Trophoblast cell (in vitro differentiated cells and primary cell): ENCODE measurements around the gene OAF.
A peak's percentile ranks its signal among the peaks of the same experiment; 100 is the strongest.

Source experiments
- DNase-seq, 2 donors: peaks; one replicate each; pipeline ENCODE4 v3.0.0-alpha.2; 2016
- H2AFZ ChIP-seq: 2 replicates; pipeline ENCODE4 v1.6.1; 2013; ENCODE audit warnings: low read length, moderate library complexity, mild to moderate bottlenecking; ENCODE audit not compliant: insufficient read depth, poor library complexity
- H2AK5ac ChIP-seq: 2 replicates; pipeline ENCODE4 v1.6.1; 2013; ENCODE audit warnings: mild to moderate bottlenecking, low read length
- H2BK120ac ChIP-seq: 2 replicates; pipeline ENCODE4 v1.6.1; 2013; ENCODE audit warnings: low read length, mild to moderate bottlenecking, moderate library complexity; ENCODE audit not compliant: insufficient read depth, poor library complexity
- H2BK12ac ChIP-seq: 2 replicates; pipeline ENCODE4 v1.6.1; 2013; ENCODE audit warnings: mild to moderate bottlenecking, low read length, moderate library complexity
- H2BK5ac ChIP-seq: 2 replicates; pipeline ENCODE4 v1.6.1; 2013; ENCODE audit warnings: low read length, low read depth, moderate library complexity, mild to moderate bottlenecking; ENCODE audit not compliant: poor library complexity
- H3K14ac ChIP-seq: 2 replicates; pipeline ENCODE4 v1.6.1; 2013; ENCODE audit warnings: mild to moderate bottlenecking, low read length
- H3K18ac ChIP-seq: 2 replicates; pipeline ENCODE4 v1.6.1; 2013; ENCODE audit warnings: mild to moderate bottlenecking, low read length
- H3K23ac ChIP-seq: 2 replicates; pipeline ENCODE4 v1.6.1; 2013; ENCODE audit warnings: low read length
- H3K27ac ChIP-seq: 2 replicates; pipeline ENCODE4 v1.5.1; 2013; ENCODE audit warnings: low read depth, mild to moderate bottlenecking, inconsistent platforms, low read length, moderate library complexity
- H3K27me3 ChIP-seq: 2 replicates; pipeline ENCODE4 v1.6.1; 2013; ENCODE audit warnings: inconsistent platforms, mild to moderate bottlenecking, low read length, moderate library complexity; ENCODE audit not compliant: insufficient read depth
- H3K36me3 ChIP-seq, 2 experiments: 1 replicate in 1 of 2; 2 replicates in 1 of 2; pipeline ENCODE4 v1.6.1; 2013; ENCODE audit warnings: low read length in 2 of 2, mild to moderate bottlenecking in 2 of 2, moderate library complexity in 1 of 2; ENCODE audit not compliant: insufficient read depth in 2 of 2, control insufficient read depth in 1 of 2
- H3K4ac ChIP-seq: 2 replicates; pipeline ENCODE4 v1.6.1; 2013; ENCODE audit warnings: low read depth, mild to moderate bottlenecking, low read length, moderate library complexity
- H3K4me1 ChIP-seq, 2 experiments: 1 replicate in 1 of 2; 2 replicates in 1 of 2; pipeline ENCODE4 v1.6.1; 2013; ENCODE audit warnings: low read length in 2 of 2, mild to moderate bottlenecking in 2 of 2, moderate library complexity in 1 of 2; ENCODE audit not compliant: insufficient read depth in 2 of 2, control insufficient read depth in 1 of 2
- H3K4me2 ChIP-seq: 2 replicates; pipeline ENCODE4 v1.6.1; 2013; ENCODE audit warnings: inconsistent platforms, mild to moderate bottlenecking, low read length, moderate library complexity
- H3K4me3 ChIP-seq: 2 replicates; pipeline ENCODE4 v1.5.1; 2013; ENCODE audit warnings: mild to moderate bottlenecking, low read depth, low read length, inconsistent platforms
- H3K79me1 ChIP-seq: one replicate; pipeline ENCODE4 v1.6.1; 2013; ENCODE audit warnings: low read length
- H3K79me2 ChIP-seq: 2 replicates; pipeline ENCODE4 v1.6.1; 2013; ENCODE audit warnings: low read length, mild to moderate bottlenecking; ENCODE audit not compliant: control insufficient read depth, insufficient read depth, poor library complexity
- H3K9ac ChIP-seq: 2 replicates; pipeline ENCODE4 v1.6.1; 2013; ENCODE audit warnings: mild to moderate bottlenecking, low read length
- H3K9me3 ChIP-seq: 2 replicates; pipeline ENCODE4 v1.6.1; 2013; ENCODE audit warnings: low read depth, mild to moderate bottlenecking, control low read depth, inconsistent platforms, low read length; ENCODE audit not compliant: insufficient read depth
- H4K12ac ChIP-seq: 2 replicates; pipeline ENCODE4 v1.6.1; 2013; ENCODE audit warnings: low read depth, mild to moderate bottlenecking, low read length, moderate library complexity
- H4K8ac ChIP-seq: 2 replicates; pipeline ENCODE4 v1.6.1; 2013; ENCODE audit warnings: low read depth, mild to moderate bottlenecking, low read length, moderate library complexity
- H4K91ac ChIP-seq: one replicate; pipeline ENCODE4 v1.6.1; 2013; ENCODE audit warnings: low read depth, mild to moderate bottlenecking, low read length, moderate library complexity
- WGBS: extraction: QIAGEN DNeasy Blood & Tissue Kit; methylation state at CpG from one replicate; pipeline ENCODE4 v1.1.7; 2013; ENCODE audit warnings: missing lambda C conversion rate; ENCODE audit not compliant: insufficient read length, insufficient coverage; ENCODE audit errors: extremely low coverage; 5-methylcytosine and 5-hydroxymethylcytosine counted together

Gene OAF

DNA sequence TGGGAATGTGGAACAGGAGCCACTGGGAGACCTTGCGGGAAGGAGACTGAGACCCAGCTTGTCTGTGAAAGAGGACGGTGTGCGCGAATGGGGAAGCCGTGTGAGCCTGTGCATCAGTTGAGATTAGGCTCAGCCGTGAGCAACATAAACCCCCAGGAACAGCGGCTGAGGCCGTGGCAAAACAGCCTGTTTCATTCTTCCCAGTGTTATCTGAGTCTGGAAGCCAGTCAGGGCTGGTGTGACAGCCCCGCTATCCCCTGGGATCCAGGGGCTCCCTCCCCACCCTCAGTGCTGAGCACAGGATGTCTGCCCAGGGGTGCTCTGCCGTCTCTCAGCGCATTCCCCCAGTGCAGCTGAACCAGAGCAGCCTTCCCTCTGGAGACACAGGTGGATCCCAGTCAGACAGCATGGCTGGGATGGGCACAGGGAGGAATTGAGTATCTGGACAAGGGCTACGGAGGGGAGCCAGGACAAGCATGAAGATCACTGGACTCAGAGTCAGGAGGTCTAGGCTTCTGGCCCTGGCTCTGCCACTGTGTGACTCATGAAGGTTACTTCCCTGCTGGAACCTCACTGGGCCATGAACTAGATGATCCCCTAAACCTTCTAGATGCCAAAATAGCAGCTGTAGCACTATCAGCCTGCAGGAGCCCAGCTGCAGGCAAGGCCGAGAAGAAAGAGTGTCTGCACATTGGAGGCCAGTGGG is 8.6 kb downstream of the OAF start:
- peaks cover 8 to 16% of the 10 kb centered on the region in 2 experiments for H3K4me1 ChIP-seq

DNA sequence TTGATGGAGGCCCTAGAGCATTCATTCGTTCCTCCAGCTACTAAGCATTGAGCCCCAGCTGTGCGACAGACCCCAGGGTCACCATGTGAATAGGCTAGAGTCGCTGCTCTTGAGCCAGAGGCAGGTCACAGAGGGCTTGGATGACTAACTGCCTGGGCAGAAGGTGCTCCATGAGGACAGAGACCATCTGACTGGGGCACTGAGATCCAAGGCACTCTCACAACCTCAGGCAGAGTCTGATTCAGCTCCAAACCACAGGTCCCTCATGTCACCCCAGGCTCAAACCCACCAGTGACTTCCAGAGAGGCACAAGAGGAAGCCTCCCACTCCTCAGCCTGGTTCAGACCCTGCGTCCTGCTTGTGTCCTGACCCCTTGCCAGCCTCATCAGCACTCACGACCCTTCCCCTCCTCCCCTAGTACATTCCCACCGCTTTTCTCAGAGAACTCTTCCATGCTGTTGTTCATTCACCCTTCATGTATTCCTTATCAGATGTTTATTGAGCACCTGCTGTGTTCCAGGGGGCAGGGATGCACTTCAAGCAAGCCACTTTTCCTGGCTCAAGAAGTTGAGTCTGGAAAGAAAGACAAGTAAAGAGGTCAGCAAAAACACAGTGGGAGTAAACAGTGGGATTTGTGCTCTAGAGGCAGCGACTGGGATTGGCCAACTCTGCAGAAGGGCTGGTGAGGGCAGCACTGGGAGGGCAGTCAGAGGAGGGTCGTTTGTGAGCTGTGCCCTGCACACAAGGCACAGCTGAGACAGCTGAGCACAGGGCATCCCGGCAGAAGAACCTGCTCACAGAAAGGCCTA is 9.3 kb downstream of the OAF start:
- no peak overlapping the region for H3K27ac ChIP-seq
- no peak overlapping the region for H3K4ac ChIP-seq
- H3K27me3 ChIP-seq: no peaks in the 10 kb centered on the region

More for the DNA sequence above, 8.6 kb downstream of the OAF start:
- Histone ChIP-seq H2BK12ac (no peak overlapping the region), H3K36me3 (no peaks in the 10 kb centered on the region), H4K8ac (no peak overlapping the region), H2AFZ (no peak overlapping the region), H3K79me2 (no peaks in the 10 kb centered on the region), H3K18ac (no peak overlapping the region), H3K4me3 (no peak overlapping the region), H3K79me1 (no peaks in the 10 kb centered on the region), H2BK120ac (no peak overlapping the region), H2AK5ac (no peak overlapping the region), H3K4ac (no peak overlapping the region), H3K23ac (peak overlapping the region; percentile 47), H4K91ac (no peak overlapping the region), H3K14ac (no peak overlapping the region), H4K12ac (no peak overlapping the region), H3K9me3 (no peaks in the 10 kb centered on the region), H3K4me2 (no peak overlapping the region), H3K27ac (no peak overlapping the region), H2BK5ac (no peak overlapping the region), H3K27me3 (no peaks in the 10 kb centered on the region), H3K9ac (no peak overlapping the region)
- no peak for DNase-seq
- no CpG with 5 or more reads among the region's 13 CpGs for WGBS

DNA sequence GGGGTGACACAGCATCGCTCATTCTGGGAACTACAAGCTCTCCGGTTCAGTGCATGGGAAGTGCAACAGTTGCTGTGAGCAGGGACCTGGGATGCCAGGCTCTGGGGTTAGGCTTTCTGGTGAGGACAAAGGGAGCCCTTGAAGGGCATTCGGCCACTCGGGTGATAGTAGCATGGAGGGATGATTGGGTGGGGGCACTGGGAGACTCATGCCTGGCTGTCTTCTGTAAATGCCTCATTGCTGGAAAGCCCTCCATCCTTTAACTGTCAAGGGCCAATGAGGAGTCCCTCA is 9.9 kb downstream of the OAF start:
- no peak overlapping the region for H4K12ac ChIP-seq
- no peak for DNase-seq
- no peak overlapping the region for H2BK120ac ChIP-seq
- H4K91ac ChIP-seq: no peak overlapping the region
- H3K9me3 ChIP-seq: no peaks in the 10 kb centered on the region
- no peak overlapping the region for H2AFZ ChIP-seq
- H2BK5ac ChIP-seq: no peak overlapping the region
- H3K23ac ChIP-seq: no peak overlapping the region
- H3K79me1 ChIP-seq: no peaks in the 10 kb centered on the region
- no peak overlapping the region for H2AK5ac ChIP-seq
- WGBS: no CpG with 5 or more reads among the region's 4 CpGs
- H3K27ac ChIP-seq: no peak overlapping the region
- H3K14ac ChIP-seq: no peak overlapping the region
- H3K4me1 ChIP-seq: peaks cover 5 to 12% of the 10 kb centered on the region in 2 experiments
- H3K4ac ChIP-seq: no peak overlapping the region
- H3K4me3 ChIP-seq: no peak overlapping the region
- H3K79me2 ChIP-seq: no peaks in the 10 kb centered on the region
- H3K36me3 ChIP-seq: no peaks in the 10 kb centered on the region
- H3K18ac ChIP-seq: no peak overlapping the region
- no peak overlapping the region for H4K8ac ChIP-seq
- no peaks in the 10 kb centered on the region for H3K27me3 ChIP-seq
- H3K4me2 ChIP-seq: no peak overlapping the region
- H2BK12ac ChIP-seq: no peak overlapping the region
- H3K9ac ChIP-seq: no peak overlapping the region

More for the DNA sequence above, 9.3 kb downstream of the OAF start:
- Histone ChIP-seq H3K9ac (no peak overlapping the region), H2BK5ac (no peak overlapping the region), H3K14ac (no peak overlapping the region), H3K4me1 (peaks cover 8 to 16% of the 10 kb centered on the region in 2 experiments), H3K79me2 (no peaks in the 10 kb centered on the region), H3K4me3 (no peak overlapping the region), H4K8ac (no peak overlapping the region), H3K79me1 (no peaks in the 10 kb centered on the region), H2AK5ac (no peak overlapping the region), H2AFZ (no peak overlapping the region), H3K36me3 (no peaks in the 10 kb centered on the region), H3K9me3 (no peaks in the 10 kb centered on the region), H2BK120ac (no peak overlapping the region), H2BK12ac (no peak overlapping the region), H4K12ac (no peak overlapping the region), H3K18ac (no peak overlapping the region), H3K4me2 (no peak overlapping the region), H3K23ac (no peak overlapping the region), H4K91ac (no peak overlapping the region)
- whole genome bisulfite sequencing: no CpG with 5 or more reads among the region's 9 CpGs
- no peak for DNase-seq

DNA sequence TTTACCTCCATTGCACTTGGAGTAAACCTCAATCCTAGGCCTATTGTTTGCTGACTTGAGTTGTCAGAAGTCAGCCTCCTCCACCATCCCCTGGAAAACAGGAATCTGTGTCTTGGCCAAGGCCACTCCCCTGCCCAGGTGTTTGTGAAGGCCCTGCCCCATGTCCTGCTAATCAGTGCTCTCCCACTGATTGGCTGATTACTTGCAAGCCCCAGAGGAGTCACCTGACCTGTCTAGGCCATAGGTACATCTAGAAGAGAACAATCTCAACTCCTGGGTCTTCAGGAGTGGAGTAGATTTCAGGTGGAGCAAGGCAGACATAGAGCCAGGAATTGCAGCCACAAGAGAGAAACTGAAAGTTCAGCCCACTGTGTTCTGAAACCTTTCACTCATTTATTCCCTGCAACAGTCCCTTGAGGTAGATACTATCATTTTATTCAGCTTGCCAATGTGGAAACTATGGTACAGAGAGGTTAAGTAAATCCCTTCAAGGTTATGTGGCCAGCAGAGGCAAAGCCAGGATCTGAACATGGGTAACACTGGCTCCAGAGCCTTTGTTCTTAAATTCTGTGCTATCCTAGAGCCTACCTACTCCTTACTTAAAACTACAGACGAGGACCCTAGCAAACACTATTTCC is 10.4 kb downstream of the OAF start:
- H3K79me1 ChIP-seq: no peaks in the 10 kb centered on the region
- no peak overlapping the region for H2BK120ac ChIP-seq
- no peak overlapping the region for H2AFZ ChIP-seq
- no peak overlapping the region for H2AK5ac ChIP-seq
- H3K36me3 ChIP-seq: no peaks in the 10 kb centered on the region
- H3K4me2 ChIP-seq: no peak overlapping the region
- H3K79me2 ChIP-seq: no peaks in the 10 kb centered on the region
- no peak overlapping the region for H4K12ac ChIP-seq
- no peak overlapping the region for H2BK5ac ChIP-seq
- no peak overlapping the region for H3K18ac ChIP-seq
- no peak overlapping the region for H4K8ac ChIP-seq
- H3K4me1 ChIP-seq: peaks cover 0 to 6% of the 10 kb centered on the region in 2 experiments
- no peaks in the 10 kb centered on the region for H3K27me3 ChIP-seq
- DNase-seq: no peak
- no peak overlapping the region for H3K23ac ChIP-seq
- H2BK12ac ChIP-seq: no peak overlapping the region
- no CpG with 5 or more reads among the region's 1 CpG for WGBS
- H3K4ac ChIP-seq: no peak overlapping the region
- no peak overlapping the region for H3K9ac ChIP-seq
- H3K14ac ChIP-seq: no peak overlapping the region
- no peak overlapping the region for H4K91ac ChIP-seq
- no peak overlapping the region for H3K27ac ChIP-seq
- H3K9me3 ChIP-seq: no peaks in the 10 kb centered on the region
- no peak overlapping the region for H3K4me3 ChIP-seq
